ENCODE data around the gene KCNMB2. TPM values are rescaled to one million over a fixed set of nuclear protein-coding genes. Genes with fewer than 3 reads are reported as not detected.
"Not testable (repeated sequence)": the region's sequence is repeated elsewhere in the genome, so short reads cannot be mapped to it uniquely, and the experiment has no call there.

The KCNMB2 gene
- total RNA-seq, 1 donor from 2014 or later: 2.6 TPM

DNA sequence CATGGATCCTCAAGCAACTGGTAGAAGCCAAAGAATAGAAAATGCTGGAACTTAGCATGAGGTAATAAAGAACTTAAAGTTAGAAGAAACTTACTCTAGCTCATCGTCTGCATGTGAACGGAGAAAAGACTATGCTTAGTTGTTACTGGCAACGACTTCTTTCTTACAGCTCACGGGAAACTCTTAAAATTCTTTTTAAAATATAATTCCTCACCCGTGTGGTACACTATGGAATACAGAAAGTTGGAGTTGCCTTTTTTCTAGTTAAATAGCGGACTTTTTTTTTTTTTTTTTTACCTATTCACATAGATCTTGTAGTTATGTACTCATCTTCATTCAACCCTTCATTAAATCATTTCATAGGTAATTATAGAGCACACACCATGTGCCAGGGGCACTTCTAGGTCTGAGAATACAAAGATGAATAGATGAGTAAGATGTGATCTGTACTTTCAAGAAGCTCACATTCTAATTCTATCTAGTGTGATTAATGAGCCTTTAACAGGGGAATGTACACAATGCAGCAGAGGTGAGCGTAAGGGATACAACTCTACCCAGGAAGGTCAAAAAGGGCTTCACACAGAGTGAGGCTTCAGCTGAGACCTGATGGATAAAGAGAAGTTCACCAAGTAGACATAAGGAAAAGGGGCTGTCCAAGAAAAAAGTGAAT, 18.4 kb upstream of the KCNMB2 start:
- intact Hi-C loops (cut with DNase I): no loop called here
- no peak for DNase-seq

DNA sequence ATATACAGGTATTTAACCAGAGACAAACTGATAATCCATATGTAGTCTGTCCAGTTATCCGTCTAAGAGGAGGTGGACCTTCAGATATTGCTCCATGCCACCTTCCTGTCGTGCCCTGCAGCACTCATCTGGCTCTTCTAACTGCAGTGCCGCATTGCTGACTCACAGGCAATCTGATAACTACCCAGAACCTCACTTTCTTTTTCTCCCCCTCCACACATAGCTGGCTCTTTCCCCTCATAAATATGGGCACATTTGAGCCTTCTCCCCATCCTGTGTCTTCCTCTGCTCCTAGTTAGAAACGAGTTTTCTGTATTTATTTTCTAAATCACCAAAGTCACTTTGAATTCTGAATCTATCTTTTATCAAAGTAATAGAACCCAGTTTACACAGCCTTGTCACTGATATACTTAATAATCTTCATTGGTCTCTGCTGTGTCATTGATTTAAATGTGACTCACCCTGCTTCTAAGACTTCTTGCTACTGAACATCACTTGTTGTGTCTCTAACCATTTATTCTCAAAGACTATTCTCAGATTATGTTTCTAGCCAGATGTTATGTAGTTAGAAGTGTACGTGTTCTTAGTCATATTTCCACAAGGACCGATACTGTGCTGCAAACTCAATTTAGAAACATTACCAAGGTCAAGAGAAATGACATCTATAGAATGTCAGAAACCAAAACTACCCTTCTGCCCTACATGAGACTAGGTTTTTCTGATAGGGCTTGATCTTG, 17.4 kb upstream of the KCNMB2 start:
- intact Hi-C loops (cut with DNase I): no loop called here
- ATAC-seq (ENCODE audit: poor library complexity) (peak; percentile 26), DNase-seq (no peak)

More for the DNA sequence above, 18.4 kb upstream of the KCNMB2 start:
- no peak for ATAC-seq (ENCODE audit: poor library complexity)

DNA sequence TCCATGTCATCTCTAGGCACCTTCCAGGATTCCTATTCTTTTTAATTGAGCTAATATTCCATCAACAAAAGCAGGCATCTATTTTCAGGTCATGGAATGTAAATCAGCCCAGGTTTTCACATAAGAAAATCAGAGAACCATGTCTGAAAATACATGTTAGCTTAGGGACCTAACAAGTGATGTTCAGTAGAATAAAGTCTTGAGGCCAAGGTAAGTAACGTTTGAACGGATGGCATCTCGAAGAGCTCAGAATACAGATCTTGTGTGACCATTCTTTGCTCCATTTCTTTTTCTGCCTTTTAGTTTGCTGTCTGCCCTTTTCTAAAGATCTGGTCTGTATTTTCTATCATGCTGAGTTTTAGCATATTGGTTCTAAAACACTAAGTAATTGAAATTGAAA, 16.5 kb upstream of the KCNMB2 start:
- no peak for DNase-seq
- ATAC-seq (ENCODE audit: poor library complexity): no peak
- intact Hi-C loops (cut with DNase I): no loop called here

DNA sequence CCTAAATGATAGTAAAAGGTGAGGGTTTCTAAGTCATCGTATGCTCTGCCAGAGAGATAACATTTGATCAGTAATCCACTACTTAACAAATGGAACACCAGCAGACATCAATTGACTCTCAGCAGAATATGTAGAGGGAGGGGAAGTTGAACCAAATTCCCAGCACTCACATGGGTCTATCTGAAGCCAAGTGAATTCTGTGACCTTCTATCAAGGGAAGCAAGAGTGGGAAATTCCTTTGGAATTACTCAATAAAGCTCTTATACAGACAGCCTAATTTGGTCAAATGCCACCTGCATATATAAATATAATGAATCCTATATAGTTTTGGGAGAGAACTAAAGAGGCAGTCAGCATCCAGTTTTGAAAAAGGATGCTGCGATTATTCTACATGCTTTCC, 15.8 kb upstream of the KCNMB2 start:
- intact Hi-C loops (cut with DNase I): no loop called here
- DNase-seq (no peak), ATAC-seq (ENCODE audit: poor library complexity) (no peak)

DNA sequence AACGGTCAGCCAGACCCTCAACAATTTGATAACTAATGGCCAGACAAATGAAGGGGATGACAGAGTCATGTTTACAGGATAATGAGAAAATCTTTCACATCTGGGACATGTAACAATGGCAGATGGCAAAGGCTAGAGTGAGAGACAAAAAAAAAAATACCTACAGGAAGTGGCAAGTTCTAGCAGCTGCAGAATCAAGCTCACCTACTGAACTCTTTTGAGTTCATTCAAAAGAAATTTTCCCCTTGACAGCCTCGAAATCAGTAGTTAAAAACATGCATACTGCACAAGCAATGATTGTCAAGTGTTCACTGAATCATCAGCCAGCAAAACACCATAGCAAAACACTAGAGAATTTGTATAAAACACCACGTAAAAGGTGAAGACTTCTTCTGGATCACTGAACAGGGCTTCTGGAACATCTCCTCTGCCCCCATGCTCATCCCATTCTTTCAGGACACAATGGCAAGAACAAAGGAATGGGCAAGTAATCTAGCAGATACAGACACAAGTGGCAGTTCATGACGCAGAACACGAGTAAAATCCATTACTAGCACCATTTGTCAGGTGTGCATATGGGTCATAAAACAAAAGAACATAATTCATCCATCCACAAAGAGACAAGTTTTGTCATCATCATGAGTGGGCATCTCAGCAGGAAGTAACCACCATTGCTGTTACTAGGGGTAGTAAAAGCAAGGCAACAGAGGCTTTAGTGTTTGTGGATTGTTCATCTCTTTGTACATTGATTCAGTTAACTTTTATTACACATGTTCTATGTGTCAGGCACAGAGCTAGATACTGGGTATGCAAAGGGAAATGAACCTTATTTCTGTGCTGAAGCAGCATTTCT, 13.8 kb upstream of the KCNMB2 start:
- no peak for ATAC-seq (ENCODE audit: poor library complexity)
- no peak for DNase-seq
- intact Hi-C loops (cut with DNase I): no loop called here

DNA sequence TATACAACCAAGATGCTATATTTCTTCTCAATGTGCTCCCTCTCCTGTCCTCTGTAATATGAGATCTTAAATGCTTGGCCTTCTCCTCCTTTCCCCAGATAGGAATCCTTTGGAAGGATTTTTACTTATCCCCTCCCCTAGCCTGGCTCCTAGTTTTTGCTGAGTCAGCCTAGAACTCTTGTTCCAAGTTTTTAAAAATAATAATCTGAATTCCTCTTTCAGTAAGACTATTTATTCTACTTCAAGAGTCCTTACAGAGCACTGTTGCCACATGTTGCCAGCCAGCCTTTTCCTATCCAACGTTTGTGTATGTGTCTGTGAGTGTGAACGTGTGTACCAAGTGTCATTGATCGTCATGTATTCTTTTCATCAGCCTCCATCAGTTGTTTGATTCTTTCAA, 11.0 kb upstream of the KCNMB2 start:
- ATAC-seq (ENCODE audit: poor library complexity): no peak
- intact Hi-C loops (cut with DNase I): no loop called here
- DNase-seq: no peak

DNA sequence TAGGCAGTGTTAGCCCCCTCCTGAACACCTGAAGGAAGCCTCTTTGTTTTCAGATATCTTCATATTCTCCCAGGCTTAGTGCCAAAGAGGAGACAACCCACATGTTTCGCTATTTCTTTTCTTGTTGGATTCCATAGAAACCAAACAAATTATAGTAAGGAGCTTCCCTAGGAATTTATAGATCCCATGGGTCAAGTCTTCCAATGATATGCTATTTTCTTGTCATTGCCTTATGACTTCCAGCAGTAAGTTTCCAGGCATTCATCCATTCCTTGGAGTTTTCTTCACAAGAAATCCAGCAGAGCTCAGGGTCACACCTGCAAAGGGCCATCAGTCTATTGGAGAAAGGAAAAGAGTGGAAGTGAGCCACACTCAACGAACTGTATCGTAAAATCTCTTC, 9.9 kb upstream of the KCNMB2 start:
- DNase-seq: no peak
- no peak for ATAC-seq (ENCODE audit: poor library complexity)
- intact Hi-C loops (cut with DNase I): no loop called here

DNA sequence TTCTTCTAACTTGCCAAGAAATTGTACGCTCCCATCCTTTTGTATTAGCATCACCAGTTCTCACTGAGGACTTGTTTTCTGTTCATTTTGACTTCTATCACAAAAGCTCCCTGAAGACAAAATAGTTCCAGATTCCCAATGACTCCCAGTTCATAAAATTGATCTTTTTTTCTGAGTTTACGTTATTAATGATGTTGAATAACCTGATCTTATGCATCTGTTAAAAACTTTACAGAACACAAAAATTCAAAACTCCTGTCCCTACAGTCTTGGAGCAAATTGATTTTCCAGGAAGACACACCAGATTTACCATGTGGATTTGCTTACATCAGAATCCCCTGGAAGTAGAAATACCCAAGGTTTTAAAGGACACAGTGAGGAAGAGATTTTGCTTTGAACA, 8.3 kb upstream of the KCNMB2 start:
- intact Hi-C loops (cut with DNase I): no loop called here
- ATAC-seq (ENCODE audit: poor library complexity) (no peak), DNase-seq (no peak)

DNA sequence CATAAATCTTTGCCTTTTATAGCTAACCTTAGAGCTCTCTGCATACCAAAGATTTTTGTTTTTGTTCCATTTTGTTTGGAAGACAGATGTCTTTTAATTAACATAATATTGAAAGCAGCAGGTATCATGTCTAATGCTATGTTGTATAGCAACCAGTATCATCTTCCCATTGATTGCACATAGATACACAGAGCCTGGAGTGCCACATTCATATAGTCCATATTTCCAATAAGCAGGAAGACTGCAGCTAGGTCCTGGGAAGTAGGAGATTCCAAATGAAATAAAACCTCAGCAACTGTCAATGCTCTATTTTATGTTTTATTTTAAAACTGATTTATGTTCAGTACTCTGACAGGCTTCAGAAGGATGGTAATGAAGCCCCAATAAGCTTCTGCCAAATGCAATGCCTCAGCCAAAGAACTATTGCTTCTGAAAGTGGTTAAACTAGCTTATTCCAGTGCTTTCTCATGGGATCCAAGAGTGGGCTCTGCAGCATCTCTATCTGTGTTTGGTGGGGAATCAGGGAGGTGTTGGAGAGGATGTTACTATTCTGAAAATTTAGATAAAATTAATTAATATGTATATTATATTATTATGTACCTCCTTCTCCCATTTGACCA, 6.5 kb upstream of the KCNMB2 start:
- intact Hi-C loops (cut with DNase I): no loop called here
- no peak for ATAC-seq (ENCODE audit: poor library complexity)

DNA sequence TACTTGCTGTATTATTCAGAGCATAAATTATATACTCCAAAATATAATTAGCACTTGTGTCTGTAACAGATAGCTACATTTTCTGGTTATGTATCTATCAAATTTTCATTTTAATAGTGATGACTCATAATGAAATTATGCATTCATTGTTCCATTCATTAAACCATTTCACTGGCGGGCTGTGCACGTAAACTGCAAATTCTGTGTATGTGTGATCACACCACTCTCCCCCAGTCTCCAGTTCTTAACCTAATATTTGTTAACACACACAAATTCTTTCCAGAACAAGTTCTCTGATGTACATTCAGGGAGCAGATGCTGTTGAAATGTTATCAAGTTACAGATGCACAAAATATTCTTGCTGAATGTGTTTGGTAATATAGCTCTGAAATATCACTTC, 3.8 kb upstream of the KCNMB2 start:
- no peak for DNase-seq
- no peak for ATAC-seq (ENCODE audit: poor library complexity)
- intact Hi-C loops (cut with DNase I): no loop called here

More for the DNA sequence above, 6.5 kb upstream of the KCNMB2 start:
- no peak for DNase-seq

DNA sequence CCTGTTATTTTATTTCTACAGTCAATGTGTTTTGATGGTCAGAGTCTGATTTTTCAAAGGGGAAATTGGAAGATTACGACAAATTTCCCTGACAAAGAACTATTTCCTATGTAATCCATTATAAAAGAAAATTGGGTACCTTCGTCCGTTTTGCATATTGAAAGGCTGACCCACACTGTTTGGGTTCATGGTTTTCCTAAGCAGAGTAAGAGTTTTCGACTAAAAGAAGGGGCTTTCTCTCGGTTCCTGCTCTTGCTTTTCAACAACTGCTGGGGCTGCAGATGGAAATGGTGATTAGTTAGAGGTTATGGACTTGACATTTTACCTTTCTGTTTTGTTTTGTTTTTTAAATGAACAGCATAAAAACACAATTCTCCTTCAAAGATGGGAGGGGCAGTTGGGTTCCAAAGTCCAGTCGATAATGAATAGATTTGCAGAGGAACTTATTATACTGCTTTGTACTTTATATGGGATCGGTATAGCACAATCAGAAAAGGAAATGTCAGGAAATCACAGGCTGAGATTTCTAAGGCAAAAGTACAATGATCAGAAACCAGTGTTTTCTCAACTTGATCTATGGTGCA, 978 bp downstream of the KCNMB2 start:
- DNase-seq (no peak), ATAC-seq (ENCODE audit: poor library complexity) (peak; percentile 14)
- intact Hi-C loops (cut with DNase I): no loop called here

DNA sequence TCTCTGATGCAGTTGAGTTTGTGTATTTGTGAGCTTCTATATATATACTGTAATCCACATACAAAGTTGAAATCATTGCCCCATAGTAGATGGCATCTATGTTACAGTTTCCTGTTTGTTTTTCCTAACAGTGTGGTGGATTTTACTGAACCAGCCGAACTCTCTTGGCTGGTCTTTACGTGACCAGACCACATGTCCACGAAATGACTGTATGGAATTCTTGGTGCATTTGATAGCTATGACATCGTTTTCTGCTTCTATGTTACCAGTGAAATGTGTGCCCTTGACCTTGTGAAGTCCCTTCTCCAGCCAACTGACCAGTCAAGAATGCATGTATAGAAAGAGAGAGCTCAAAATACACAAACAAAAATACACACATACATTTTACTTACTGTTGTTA, 1.8 kb downstream of the KCNMB2 start:
- DNase-seq: no peak
- peak; percentile 14 for ATAC-seq (ENCODE audit: poor library complexity)
- intact Hi-C loops (cut with DNase I): no loop called here

DNA sequence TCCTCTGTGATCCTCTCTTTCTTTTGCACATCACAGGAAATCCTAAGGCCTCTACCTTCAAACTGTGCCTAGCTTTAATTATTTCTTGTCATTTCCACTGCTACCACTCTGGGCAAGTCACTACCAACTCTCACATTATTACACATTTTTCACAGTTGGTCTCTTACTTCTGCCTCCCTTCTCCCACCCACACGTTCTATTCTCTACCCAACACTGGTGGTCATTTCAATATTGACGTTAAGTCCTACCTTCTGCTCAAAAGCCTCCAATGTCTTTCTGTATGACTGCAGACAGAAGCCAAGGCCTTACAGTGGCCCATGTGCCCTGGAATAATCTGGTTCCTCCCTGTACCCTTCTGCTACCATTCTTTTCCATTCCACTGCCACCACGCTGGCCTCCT, 3.9 kb downstream of the KCNMB2 start:
- intact Hi-C loops (cut with DNase I): no loop called here
- DNase-seq: no peak
- no peak for ATAC-seq (ENCODE audit: poor library complexity)

DNA sequence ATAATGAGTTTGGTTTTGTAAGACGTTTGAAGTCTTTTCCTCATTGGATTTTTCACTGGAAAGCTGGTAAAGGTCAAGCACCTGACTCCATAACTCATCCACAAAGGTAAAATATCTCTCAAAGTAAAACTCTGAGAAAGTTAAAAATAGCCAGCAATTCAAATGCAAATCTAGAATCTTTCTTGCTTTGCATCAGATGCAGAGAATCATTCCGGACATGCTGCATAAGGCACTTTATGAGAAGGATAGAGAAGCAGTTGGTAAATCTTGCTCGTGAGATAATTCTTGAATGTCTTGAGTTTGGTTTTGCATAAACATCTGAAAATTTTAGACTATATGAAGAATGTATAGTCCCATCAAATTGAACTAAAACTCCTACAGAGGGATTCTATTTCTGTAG, 9.1 kb downstream of the KCNMB2 start:
- DNase-seq (no peak), ATAC-seq (ENCODE audit: poor library complexity) (no peak)
- intact Hi-C loops (cut with DNase I): no loop called here

DNA sequence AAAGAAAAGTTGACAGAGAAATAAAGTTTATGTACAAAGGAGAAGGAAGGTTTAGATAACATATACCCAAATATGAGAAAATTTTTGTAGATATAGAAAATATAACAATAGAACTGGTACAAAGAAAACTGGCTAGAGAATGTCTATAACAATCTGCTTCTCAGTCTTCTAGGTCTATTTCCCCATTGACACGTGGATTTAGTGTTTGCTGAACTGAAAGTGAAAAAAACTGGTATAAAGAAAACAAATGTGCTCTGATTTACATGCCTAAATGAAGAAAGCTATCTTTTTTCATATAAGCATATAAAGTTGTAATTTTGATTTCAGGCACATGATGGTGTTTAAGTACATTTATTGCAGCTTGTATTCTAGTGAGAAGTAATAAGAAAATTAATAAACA, 9.8 kb downstream of the KCNMB2 start:
- DNase-seq: no peak
- ATAC-seq (ENCODE audit: poor library complexity): no peak
- intact Hi-C loops (cut with DNase I): no loop called here

DNA sequence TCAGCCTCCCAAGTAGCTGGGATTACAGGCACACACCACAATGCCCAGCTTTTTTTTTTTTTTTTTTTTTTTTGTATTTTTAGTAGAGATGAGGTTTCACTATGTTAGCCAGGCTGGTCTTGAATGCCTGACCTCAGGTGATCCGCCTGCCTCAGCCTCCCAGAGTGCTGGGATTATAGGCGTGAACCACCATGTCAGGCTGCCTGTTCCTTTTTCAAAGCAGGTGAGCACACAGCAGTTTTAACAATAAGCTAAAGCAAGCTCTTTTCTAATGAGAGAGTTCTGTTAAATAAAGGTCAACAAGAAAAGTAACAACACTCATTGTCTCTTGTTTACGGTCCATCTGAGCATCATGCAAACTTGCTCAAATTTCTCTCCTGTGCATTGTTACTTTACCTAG, 13.2 kb downstream of the KCNMB2 start:
- intact Hi-C loops (cut with DNase I); ATAC-seq (ENCODE audit: poor library complexity); DNase-seq: not testable (repeated sequence)

DNA sequence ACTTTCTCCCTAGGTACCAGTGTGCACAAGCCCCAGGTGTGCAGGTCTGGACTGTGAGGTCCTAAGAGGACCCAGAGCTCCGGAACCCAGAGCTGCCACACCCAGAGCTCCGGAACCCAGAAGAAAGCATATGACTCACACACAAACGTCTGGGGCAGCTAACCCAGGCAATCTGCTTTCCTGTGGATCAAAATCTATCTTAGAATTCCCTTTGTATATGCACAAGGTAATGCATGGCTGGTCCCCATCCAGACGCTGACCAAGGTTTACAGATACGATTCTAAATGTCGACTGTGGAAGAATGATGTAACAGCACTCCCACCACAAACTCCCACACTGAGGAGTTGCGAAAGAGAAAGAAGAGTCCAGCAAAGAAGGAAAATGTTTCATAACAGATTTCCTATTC, 15.7 kb downstream of the KCNMB2 start:
- intact Hi-C loops (cut with DNase I): no loop called here
- DNase-seq: peak; percentile 36
- peak; percentile 77 for ATAC-seq (ENCODE audit: poor library complexity)

DNA sequence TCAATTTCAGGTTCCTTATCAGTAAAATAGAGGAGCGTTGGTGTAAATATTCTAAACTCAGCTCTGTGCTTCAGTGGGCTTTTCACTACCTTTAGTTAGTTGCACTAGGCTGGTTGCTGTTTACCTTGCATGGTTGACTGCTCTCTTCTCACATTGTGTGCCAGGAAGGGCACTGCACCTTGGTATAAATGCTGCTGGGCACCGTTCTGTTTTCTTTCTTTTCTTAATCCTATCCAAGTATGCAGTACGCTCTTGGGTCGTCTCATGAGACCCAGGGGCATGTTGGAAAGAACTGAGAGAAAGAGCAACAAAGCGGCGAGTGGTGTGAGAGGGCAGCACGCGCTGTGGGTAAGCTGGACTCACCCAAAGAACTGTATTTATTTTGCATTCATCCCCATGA, 22.4 kb downstream of the KCNMB2 start:
- no peak for ATAC-seq (ENCODE audit: poor library complexity)
- intact Hi-C loops (cut with DNase I): no loop called here

DNA sequence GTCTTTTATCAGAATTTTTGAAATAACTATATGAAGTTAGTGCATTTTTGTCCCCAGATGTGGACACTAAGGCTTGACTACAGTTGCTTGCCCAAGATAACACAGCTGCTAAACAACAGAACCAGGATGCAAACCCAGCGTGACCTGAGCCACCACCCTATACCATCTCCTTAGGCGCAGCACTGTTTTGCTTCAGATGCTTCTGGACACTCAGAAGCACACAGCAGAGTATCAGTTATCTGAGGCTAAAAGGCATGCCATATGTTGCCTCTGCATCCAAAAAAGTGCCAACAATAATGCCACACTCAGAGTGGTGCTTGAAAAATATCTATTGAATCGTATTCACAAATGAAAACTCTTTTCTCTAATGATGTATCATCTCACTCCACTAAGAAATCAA, 24.5 kb downstream of the KCNMB2 start:
- ATAC-seq (ENCODE audit: poor library complexity) (no peak), DNase-seq (no peak)
- intact Hi-C loops (cut with DNase I): no loop called here

More for the DNA sequence above, 22.4 kb downstream of the KCNMB2 start:
- DNase-seq: no peak

All from Right ventricle myocardium superior (tissue), 1 donor.